Measurements from ENCODE around the gene ACSF2. TPM values are rescaled to one million over a fixed set of nuclear protein-coding genes. Genes with fewer than 3 reads are reported as not detected.

The ACSF2 gene
- polyA plus RNA-seq, 3 donors: 105 to 121 (median 111) TPM

DNA sequence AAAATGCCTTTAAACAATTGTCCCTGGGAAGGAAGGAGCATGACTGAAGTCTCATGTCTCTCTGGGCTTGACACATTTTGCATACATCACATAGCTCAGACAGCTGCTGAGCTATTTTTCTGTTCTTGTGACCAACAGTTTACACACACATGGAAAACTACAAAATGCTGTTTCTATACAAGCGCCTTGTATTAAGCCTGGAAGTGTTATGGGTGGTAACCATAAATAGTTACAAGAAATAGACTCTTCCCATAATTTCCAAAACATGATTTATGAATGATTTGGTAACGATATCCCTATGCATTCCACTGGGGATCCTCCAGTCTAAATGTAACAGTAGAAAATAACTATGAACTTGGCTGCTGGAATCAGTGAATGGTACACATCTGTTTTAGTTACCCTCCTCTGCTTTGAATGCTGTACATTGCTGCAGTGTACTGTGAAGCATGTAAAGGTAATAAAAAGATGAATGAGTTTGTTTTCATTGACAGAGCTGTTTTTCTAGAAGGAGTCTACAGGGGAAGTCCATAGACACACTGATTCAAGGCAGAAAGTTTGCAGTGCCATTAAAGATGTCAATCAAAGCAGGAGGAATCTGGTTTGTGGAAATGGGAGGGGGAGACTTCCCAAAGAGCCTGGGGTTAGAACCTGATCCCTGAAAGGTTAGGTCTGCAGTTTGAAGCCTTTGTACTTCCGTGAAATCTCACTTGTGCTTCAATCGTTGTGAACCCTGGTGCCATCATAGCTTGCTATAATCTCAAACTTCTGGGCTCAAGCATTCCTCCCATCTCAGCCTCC lies 5.0 kb downstream of the ACSF2 start:
- no peak for DNase-seq

GRCh38 chr17:50432125-50432762 lies 6.2 kb downstream of the ACSF2 start:
- DNase-seq: no peak

DNA sequence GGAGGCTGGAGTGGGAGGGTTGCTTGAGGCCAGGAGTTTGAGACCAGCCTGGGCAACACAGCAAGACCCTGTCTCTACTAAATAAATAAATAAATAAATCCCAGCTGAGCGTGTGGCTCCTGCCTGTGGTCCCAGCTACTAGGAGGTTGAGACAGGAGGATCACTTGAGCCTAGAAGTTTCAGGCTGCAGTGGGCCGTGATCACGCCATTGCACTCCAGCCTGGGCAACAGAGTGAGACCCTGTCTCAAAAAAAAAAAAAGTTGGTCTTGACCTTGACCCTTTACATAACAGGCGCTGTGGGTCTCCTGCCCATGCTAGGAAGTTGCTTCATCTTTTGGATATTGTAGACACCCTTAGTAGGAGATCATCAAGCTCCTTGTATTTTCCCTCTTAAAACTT lies 11.4 kb downstream of the ACSF2 start:
- no peak for DNase-seq

DNA sequence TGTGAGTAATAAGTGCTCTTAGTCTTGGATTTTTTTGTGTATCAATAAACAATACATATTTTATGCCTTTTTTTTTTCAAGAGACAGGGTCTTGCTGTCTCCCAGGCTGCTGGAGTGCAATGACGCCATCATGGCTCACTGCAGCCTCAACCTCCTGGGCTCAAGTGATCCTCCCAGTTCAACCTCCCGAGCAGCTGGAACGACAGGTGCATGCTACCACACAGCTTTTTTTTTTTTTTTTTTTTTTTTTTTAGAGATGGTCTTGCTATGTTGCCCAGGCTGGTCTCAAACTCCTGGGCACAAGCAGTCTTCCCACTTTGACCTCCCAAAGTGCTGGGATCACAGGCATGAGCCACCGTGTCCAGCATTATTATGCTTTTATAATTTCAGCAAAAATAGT lies 13.0 kb downstream of the ACSF2 start:
- DNase-seq: no peak

GRCh38 chr17:50440172-50440837 lies 14.3 kb downstream of the ACSF2 start:
- DNase-seq: no peak

DNA sequence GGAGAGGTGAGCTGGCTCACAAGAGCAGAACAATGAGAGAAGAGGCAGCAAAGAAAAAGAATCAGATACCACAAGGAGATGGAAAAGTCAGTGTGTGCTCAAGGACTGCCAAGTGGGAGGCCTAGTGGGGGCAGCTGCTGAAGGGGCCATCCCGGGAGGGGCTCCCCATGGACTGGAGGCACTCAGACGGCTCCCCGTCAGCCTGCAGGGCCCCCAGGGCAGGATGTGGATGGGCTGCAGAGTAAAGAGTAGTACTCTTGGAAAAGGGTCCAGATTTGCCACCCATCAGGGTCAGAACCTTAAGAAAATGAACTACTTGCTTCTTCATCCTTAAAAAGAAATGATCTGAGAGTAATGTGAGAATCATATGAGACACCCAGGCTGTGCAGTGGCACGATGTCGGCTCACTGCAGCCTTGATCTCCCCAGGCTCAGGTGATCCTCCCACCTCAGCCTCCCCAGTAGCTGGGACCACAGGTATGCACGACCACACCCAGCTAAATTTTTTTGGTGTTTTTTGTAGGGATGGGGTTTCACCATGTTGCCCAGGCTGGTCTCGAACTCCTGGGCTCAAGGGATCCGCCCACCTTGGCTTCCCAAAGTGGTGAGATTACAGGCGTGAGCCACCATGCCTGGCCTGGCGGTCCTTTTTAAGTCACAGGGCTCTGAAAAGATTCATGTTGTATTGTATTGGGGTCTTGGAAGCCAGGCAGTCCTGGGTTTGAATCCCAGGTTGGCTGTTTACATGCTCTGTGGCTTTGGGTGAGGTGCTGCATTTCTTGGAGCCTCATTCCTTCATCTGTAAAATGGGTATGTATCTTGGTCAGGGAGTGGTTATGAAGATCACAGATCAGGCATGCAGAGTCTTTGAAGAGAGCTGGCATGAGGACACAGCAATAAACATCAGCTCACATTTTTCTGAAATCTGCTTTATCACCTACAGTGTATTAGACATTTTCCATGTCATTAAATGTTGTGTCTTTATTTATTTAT lies 15.1 kb downstream of the ACSF2 start:
- no peak for DNase-seq

- no peak for DNase-seq
Observed at GRCh38 chr17:50443505-50443974, 17.5 kb downstream of the ACSF2 start.

GRCh38 chr17:50444841-50445715 lies 19.1 kb downstream of the ACSF2 start:
- no peak for DNase-seq

DNA sequence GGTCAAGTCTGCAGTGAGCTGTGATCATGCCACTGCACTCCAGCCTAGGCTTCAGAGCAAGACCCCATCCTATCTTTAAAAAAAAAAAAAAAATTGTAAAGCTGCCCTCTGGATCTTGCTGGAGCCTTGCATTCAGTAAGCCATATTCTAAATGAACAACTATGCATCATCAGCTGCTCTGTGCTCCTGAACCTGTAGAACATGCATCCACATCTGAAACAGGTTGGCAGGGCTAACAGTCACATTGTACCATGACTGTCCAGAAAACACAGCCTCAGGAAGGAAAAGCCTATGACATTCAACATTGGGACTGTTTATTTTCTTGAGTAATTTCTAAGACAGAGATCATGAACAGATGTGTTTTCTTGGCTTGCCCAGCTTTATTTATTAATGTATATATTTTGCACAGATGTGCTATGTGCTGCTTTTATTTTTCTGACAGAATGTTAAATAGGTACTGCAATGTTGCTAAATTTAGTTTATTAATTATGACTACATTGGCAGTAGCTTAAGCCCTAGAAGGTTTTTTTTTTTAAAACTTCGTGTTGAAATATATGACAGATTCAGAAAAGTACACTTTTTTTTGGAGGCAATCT lies 19.8 kb downstream of the ACSF2 start:
- no peak for DNase-seq

DNA sequence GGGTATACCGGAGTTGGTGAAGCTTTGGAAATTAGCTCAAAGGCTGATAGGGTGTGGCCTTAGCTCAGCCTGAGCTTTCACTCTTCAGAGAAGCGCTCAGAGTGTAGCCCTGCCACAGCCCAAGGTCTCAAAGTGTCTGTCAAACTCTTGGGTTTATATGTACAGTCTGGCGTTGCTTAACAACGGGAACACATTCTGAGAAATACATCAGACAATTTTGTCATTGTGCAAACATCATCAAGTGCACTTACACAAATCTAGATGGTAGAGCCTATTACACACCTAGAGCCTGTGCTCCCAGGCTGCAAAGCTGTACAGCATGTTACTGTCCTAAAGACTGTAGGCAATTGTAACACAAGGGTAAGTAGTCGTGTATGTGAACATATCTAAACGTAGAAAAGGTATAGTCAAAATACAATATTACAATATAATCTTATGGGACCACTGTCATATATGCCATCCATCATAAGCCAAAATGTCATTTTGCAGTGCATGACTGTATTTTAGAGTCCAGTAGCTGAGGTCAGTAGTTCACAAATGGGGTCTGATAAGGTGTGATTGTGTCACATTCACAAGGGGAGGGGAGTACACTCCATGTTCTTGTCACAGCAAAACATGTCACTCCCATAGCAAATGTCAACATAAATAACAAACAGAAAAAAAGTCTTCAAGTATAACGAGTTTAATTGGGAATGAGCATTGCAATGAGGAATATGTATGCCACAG lies 22.0 kb downstream of the ACSF2 start:
- no peak for DNase-seq

DNA sequence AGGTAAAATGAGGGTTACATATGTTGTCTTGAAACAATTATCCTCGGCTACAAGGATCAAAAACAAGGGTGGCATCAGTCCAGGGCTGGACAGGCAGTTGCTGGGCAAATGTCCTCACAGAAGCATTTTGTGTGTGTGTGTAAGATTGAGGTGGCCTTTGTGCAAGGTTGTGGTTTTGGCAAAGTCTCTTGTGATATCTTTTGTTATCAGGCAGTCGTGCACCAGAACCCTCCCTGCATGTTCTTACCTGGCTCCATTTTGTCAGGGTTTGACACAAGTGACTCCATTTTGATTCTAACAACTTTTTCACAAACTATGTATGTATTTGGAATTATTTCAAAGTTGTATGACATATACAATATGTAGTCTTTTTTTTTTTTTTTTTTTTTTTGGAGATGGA lies 22.6 kb downstream of the ACSF2 start:
- DNase-seq: no peak

- DNase-seq: no peak
Observed at GRCh38 chr17:50451943-50452629, 26.1 kb downstream of the ACSF2 start.

DNA sequence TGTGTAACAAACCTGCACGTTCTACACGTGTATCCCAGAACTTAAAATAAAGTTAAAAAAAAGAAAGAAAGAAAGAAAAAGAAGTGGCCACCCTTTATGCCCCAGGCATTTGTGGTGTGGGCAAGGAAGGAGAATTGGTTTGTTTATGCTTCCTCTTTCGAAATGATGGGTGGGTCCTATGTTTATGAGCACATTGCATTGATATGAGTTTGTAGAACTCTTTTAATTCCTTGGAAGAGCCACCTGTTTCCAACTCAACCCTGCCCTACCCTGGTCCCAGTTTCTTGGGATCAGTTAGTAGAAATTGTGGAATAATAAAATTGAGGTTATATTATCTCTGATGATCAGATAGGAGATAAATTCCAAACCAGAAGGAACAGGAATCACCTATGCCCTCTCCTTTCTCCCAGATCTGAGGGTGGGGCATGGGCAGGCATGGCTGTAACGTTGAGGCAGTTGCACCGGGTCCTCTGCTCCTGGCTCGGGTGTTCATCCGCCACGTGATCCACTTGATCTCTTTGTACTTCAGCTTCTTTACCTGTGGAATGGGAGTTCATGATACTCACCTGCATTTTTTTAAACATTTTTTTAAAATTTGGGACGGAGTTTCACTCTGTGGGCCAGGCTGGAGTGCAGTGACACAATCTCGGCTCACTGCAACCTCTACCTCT lies 26.7 kb downstream of the ACSF2 start:
- DNase-seq: no peak

DNA sequence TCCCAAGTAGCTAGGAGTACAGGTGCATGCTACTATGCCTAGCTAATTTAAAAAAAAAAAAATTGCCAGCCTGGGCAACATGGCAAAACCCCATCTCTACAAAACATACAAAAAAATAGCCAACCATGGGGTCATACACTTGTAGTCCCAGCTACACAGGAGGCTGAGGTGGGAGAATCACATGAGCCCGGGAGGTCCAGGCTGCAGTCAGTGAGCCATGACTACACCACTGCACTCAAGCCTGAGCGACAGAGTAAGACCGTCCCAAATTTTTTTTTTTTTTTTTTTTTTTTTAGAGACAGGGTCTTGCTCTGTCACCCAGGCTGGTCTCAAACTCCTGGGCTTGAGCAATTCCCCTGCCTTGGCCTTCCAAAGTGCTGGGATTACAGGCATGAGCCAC lies 27.9 kb downstream of the ACSF2 start:
- DNase-seq: no peak

GRCh38 chr17:50457621-50458020 lies 31.6 kb downstream of the ACSF2 start:
- no peak for DNase-seq

DNA sequence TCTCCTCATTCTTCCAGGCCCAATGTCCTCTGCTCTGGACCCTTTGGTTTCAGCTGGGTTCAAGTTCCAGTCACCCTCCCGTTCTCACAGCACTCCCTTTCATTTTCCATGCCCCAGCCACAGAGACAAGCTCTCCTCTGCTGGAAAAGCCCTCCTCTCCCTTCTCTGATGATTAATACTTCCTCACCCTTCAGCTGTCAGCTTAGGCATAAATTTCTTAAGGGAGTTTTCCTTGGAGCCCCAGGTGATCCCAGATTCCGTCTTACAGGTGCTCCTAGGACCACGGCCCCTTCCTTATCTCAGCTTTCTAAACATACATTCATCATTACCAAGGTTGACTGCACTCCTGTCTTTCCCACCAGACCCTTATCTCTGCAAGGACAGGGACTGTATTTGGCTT lies 32.3 kb downstream of the ACSF2 start:
- DNase-seq: no peak

GRCh38 chr17:50458701-50459676 lies 33.0 kb downstream of the ACSF2 start:
- DNase-seq: no peak

All from renal pelvis (tissue), 4 donors.